ENCODE results near the gene CCDC177.

Gene CCDC177

DNA sequence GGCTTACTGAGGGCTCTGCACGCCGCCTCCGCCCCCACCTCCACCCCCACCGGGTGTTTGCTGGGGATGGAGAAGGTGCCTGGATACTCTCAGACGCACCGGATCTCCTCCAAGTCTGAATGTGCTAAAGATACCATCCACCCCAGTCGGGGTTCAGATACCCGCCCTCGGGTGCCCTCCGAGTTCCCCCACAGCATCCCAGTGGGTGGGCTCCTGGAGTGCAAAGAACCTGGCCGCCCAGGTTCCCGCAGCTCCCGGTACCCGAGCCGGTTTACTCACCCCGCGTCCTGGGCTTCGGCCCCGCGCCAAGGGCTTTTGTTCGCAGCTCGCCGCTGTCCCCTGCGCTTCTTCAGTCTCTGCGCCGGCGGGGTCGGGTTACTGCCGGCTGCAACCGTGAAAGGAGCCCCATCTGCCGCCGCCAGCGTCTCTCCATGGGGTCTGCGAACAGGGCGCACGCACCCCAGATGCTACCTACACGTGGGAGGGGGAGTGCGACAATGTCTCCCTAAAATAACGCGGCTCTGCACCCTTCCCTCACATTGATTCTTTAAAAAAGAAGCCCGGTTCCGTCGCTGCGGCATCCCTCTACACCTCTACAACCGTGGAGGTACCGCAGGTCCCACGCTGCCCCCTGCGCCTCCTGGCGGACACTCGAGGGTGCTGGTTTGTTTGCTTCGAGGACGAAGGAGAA, at the start of gene CCDC177:
Gene CCDC177 (minus strand): TSS at position 609 of the 691 bp plus-strand sequence. CDS start 1,249 bp downstream, outside the sequence.
- Histone ChIP-seq H3K27ac (no peak within 1 kb of the TSS), H3K4me3 (peak within 1 kb of the TSS in 2 of 7 experiments; percentile 27 to 29)

GRCh38 chr14:69624136-69624535, 49.5 kb upstream of the CCDC177 start:
- Histone ChIP-seq H3K4me3 (no peak overlapping the region), H3K27ac (no peak overlapping the region)

GRCh38 chr14:69620981-69621380, 46.3 kb upstream of the CCDC177 start:
- Histone ChIP-seq H3K27ac (peak overlapping the region in 4 of 21 experiments; percentile 0 to 98 (median 36)), H3K4me3 (no peak overlapping the region)

DNA sequence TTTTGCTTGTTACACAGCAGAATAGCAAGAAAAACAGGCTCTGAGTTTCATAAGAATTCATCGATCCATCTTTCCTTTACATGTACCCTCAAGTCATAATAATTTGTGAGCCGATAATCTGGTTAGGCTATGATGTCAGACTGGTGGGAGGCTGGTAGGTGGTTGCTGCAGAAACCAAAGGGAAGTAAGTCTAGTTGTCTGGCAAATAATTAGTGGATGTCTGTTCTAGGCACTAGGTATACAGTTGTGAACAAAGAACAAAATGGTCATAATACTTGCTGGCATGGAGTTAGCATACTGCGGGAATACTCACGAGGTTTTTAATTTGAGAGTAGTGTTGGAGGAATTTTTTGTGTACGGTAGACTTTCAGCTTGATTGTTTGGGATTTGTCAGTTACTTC, 45.5 kb upstream of the CCDC177 start:
- peak overlapping the region in 8 of 21 experiments; percentile 8 to 98 (median 18) for H3K27ac ChIP-seq
- H3K4me3 ChIP-seq = no peak overlapping the region

DNA sequence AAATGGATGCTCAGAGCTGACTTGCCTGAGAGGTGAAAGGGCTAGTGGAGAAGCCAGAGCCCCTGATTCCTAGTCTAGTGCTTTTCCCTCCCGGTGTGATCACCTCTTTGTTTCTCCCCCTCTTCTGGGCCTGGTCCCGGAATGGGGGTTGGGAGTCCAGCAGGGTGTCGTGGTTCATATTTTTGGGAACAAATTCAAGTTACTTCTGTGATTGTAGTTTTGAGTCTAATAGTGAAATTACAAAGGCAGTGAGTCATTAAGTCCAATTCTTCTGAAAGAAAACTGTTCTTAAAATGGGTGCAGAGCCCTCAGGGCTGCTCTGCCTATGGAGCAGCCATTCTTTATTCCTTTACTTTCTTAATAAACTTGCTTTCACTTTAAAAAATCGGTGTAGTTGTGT, 44.3 kb upstream of the CCDC177 start:
- H3K27ac ChIP-seq = peak overlapping the region in 12 of 21 experiments; percentile 3 to 98 (median 26)
- H3K4me3 ChIP-seq = no peak overlapping the region

- peak overlapping the region in 9 of 21 experiments; percentile 4 to 98 (median 32) for H3K27ac ChIP-seq
- no peak overlapping the region for H3K4me3 ChIP-seq
Observed at GRCh38 chr14:69617796-69618195, 43.1 kb upstream of the CCDC177 start.

DNA sequence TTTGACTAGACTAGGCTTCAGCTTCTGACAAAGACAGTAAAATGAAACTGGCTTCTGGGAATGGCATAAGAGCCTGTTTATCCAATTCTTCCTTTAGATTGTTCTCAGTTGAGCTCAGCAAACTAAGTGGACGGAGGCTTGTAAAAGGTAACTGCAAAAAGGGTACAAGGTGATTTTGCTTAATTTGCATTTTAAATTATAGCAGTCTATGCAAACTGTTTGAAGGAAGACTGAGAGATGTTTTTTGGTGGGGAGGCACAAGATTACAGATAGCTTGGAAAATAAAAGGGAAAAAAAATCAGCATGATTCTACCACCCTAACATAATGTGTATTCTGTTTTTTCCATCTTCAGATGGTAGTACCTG, 41.7 kb upstream of the CCDC177 start:
- Histone ChIP-seq H3K4me3 (no peak overlapping the region), H3K27ac (peak overlapping the region in 20 of 21 experiments; percentile 56 to 98 (median 76))

DNA sequence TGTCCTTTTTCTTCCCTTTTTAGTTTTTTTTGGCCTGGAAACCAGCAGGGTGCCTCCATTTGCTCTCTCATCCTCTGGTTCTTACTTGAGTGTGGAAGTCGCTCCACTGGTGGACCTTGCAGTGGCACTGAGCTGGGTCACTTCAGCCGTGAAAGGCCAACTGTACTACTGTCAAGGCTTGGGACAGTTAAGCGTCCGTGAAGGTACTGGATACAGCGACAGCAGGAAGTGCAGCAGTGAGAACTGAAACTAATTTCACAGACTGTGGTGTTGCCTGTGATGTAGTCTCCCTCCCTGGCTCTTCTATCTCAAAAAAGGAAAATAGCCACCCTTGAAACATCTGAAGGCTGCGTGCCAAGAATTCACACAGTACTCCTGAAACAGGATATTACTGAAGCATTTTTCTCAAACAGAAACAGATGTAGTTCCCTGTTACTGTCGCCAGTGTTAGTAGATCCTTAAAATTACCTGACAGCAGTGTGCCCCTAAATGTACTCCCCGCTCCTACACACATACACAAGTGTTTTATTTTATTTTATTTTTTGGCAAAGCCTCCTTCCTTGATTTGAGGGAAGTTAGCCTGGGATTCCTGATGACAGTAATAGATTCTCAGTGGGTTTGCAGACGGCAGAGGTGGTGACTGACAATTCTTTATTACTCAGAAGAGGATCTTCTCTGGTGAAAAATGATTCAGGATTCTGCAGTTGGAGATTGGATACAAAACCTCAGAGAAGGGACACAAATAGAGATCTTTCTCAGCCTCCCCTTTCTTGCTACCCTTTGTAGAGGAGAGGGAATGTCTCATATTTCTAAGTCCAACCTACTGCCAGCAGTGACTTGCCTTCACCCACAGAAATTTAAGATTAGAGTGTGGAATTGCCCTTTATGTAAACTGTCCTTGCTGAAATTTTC, 41.1 kb upstream of the CCDC177 start:
- peak overlapping the region in 20 of 21 experiments; percentile 56 to 98 (median 76) for H3K27ac ChIP-seq
- peak overlapping the region in 3 of 7 experiments; percentile 4 to 16 (median 11) for H3K4me3 ChIP-seq

GRCh38 chr14:69615121-69615495, 40.4 kb upstream of the CCDC177 start:
- peak overlapping the region in 2 of 7 experiments; percentile 4 to 11 for H3K4me3 ChIP-seq
- peak overlapping the region in 20 of 21 experiments; percentile 56 to 98 (median 76) for H3K27ac ChIP-seq

DNA sequence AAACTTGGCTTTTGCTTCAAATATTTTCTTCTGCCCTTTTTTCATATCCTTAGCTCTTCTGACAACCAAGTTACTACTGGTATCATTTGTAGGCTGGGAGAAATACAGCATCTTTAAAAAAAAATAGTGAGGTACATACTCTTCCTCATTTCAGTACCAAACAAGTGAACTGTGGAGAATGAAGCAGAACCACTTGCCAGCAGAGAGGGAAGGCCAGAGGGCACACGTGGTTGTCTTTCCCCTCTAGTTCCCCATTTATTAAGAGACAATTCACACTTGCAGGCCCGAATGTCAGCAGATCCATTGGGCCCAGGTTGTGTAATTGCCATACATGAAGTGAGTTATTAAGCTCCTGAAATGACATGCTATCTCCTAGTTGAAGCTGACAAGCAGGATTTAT, 39.9 kb upstream of the CCDC177 start:
- Histone ChIP-seq H3K27ac (peak overlapping the region in 19 of 21 experiments; percentile 63 to 98 (median 80)), H3K4me3 (peak overlapping the region in 1 of 7 experiments; percentile 87)

- H3K4me3 ChIP-seq = peak overlapping the region; percentile 62 to 91 (median 84)
- peak overlapping the region in 20 of 21 experiments; percentile 7 to 99 (median 96) for H3K27ac ChIP-seq
Observed at GRCh38 chr14:69613312-69614073, 38.8 kb upstream of the CCDC177 start.

- peak overlapping the region; percentile 62 to 91 (median 84) for H3K4me3 ChIP-seq
- H3K27ac ChIP-seq = peak overlapping the region in 20 of 21 experiments; percentile 89 to 99 (median 96)
Observed at GRCh38 chr14:69612783-69613130, 38.1 kb upstream of the CCDC177 start.

- Histone ChIP-seq H3K4me3 (peak overlapping the region; percentile 62 to 91 (median 84)), H3K27ac (peak overlapping the region; percentile 83 to 99 (median 96))
Observed at GRCh38 chr14:69612014-69612782, 37.5 kb upstream of the CCDC177 start.

DNA sequence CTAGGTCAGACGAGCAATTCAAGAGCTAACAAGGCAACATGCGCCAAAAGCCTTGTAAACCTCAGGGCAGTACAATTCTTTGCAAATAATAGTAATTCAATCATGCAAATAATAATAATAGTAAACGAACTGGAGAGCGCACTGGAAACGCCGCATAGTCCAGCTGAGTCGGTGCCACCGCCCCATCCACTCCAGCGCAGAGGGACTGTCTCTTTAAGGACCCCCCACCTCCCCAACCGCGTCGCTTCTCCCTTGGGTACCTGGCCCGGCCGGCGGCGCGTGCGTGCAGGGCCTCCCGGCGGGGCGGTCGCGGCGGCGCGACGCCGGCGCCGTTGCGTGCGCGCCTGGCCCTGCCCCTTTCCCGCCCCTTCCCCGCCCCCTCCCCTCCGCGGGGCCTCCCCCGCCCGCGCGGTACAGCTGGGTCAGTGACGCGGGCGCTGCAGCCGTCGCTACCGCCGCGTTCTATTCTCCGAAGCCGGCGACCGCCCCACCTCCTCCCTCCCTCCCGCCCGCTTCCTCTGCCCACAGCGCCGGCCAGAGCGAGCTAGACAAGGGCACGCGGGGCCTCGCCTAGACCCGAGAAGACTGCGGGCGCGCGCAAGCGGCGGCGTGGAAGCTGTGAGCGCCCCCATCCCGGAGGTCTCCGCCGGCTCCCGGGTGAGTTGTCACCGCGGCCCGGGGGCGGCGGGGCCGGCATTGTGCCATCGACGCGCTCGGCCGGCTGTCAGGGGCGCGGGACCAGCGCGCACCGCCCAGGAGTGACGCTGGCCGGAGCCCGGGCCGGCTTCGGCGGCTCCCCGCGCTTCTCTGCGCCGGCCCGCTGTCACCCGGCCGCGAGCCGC, 36.7 kb upstream of the CCDC177 start, which contains the start of gene SUSD6:
Gene SUSD6 (plus strand): TSS at position 425 of the 842 bp plus-strand sequence. CDS start 46,997 bp downstream, outside the sequence.
- H3K4me3 ChIP-seq = peak within 1 kb of the TSS; percentile 62 to 91 (median 84)
- H3K27ac ChIP-seq = peak within 1 kb of the TSS; percentile 83 to 99 (median 96)

DNA sequence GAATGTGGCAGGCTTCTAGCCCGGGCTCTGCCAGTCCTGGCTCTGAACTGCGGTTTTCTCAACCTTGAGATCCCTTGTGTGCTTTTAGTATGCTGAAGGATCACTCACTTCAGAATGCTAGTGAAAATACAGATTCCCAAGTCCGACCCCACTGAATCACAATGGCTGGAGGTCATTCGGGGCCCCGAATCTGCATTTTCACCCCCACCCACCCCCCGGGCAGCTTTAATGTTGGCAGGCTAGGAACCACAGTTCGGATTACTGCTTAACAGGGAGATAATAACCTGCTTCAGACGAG, 36.2 kb upstream of the CCDC177 start:
- Histone ChIP-seq H3K27ac (peak overlapping the region in 19 of 21 experiments; percentile 39 to 99 (median 81)), H3K4me3 (peak overlapping the region; percentile 62 to 91 (median 84))

GRCh38 chr14:69610020-69610873, 35.6 kb upstream of the CCDC177 start:
- peak overlapping the region in 6 of 7 experiments; percentile 62 to 91 (median 86) for H3K4me3 ChIP-seq
- H3K27ac ChIP-seq = peak overlapping the region in 19 of 21 experiments; percentile 39 to 99 (median 81)

Measured in skin epidermis (tissue), 12 donors.